Activated CD4-positive, alpha-beta T cell treated with anti-CD3 and anti-CD28 coated beads, Interleukin-2, amount 50 U/mL, for 24 hours (primary cell): Measurements from ENCODE around the gene STX18.

ENCODE experiments used
- DNase-seq, 2 donors: peaks; one replicate each; pipeline ENCODE4 v3.0.0-alpha.2; 2020; ENCODE audit warnings: low read depth in 1 of 2, low spot score in 1 of 2

STX18 gene

GRCh38 chr4:4440333-4441061 is 101.4 kb downstream of the STX18 start:
- DNase-seq, result no peak

- DNase-seq, result no peak
Observed at GRCh38 chr4:4439782-4440181, 102.1 kb downstream of the STX18 start.

- DNase-seq, result no peak
Observed at GRCh38 chr4:4438891-4439290, 103.0 kb downstream of the STX18 start.

- no peak for DNase-seq
Observed at GRCh38 chr4:4437798-4438470, 103.9 kb downstream of the STX18 start.

GRCh38 chr4:4436244-4436823 is 105.5 kb downstream of the STX18 start:
- DNase-seq, result no peak

GRCh38 chr4:4433941-4434340 is 107.9 kb downstream of the STX18 start:
- no peak for DNase-seq

- DNase-seq, result no peak
Observed at GRCh38 chr4:4432341-4433125, 109.3 kb downstream of the STX18 start.

- peak in 1 of 2 donors; percentile 13 for DNase-seq
Observed at GRCh38 chr4:4430492-4431195, 111.2 kb downstream of the STX18 start.

- no peak for DNase-seq
Observed at GRCh38 chr4:4428966-4429875, 112.6 kb downstream of the STX18 start.

GRCh38 chr4:4427886-4428285 is 114.0 kb downstream of the STX18 start:
- DNase-seq, result no peak

- DNase-seq, result no peak
Observed at GRCh38 chr4:4427121-4427870, 114.6 kb downstream of the STX18 start.

- no peak for DNase-seq
Observed at GRCh38 chr4:4426511-4427120, 115.2 kb downstream of the STX18 start.

- no peak for DNase-seq
Observed at GRCh38 chr4:4425696-4426095, 116.2 kb downstream of the STX18 start.

- no peak for DNase-seq
Observed at GRCh38 chr4:4425119-4425690, 116.6 kb downstream of the STX18 start.

GRCh38 chr4:4424499-4425115 is 117.2 kb downstream of the STX18 start:
- DNase-seq, result no peak

GRCh38 chr4:4423706-4424498 is 117.9 kb downstream of the STX18 start:
- no peak for DNase-seq

GRCh38 chr4:4422856-4423499 is 118.9 kb downstream of the STX18 start:
- no peak for DNase-seq
